Nucleus accumbens (tissue), 56 donors: ENCODE data around the gene VIPR1.
A peak's percentile ranks its signal among the peaks of the same experiment; 100 is the strongest.

ENCODE experiments used
- DNase-seq, 56 donors: peaks; one replicate each; lab custom pipeline; 2025; lab: John Stamatoyannopoulos, UW

Gene VIPR1

GRCh38 chr3:42507761-42508335 is 5.4 kb downstream of the VIPR1 start:
- no peak for DNase-seq

- DNase-seq: no peak
Measured at GRCh38 chr3:42508562-42508961, 6.1 kb downstream of the VIPR1 start.

GRCh38 chr3:42509111-42509510 is 6.7 kb downstream of the VIPR1 start:
- DNase-seq: no peak

- DNase-seq: no peak
Measured at GRCh38 chr3:42510325-42510724, 7.9 kb downstream of the VIPR1 start.

- DNase-seq: no peak
Measured at GRCh38 chr3:42511201-42511600, 8.8 kb downstream of the VIPR1 start.

- no peak for DNase-seq
Measured at GRCh38 chr3:42511736-42512135, 9.3 kb downstream of the VIPR1 start.

GRCh38 chr3:42513121-42513520 is 10.7 kb downstream of the VIPR1 start:
- DNase-seq: no peak

GRCh38 chr3:42513521-42513920 is 11.1 kb downstream of the VIPR1 start:
- DNase-seq: no peak

GRCh38 chr3:42514876-42515275 is 12.4 kb downstream of the VIPR1 start:
- no peak for DNase-seq

- DNase-seq: peak in 18 of 56 donors; percentile 3 to 69 (median 30)
Measured at GRCh38 chr3:42515391-42515916, 13.0 kb downstream of the VIPR1 start.

- no peak for DNase-seq
Measured at GRCh38 chr3:42515976-42516375, 13.5 kb downstream of the VIPR1 start.

- DNase-seq: no peak
Measured at GRCh38 chr3:42516443-42516842, 14.0 kb downstream of the VIPR1 start.

GRCh38 chr3:42517117-42517516 is 14.7 kb downstream of the VIPR1 start:
- no peak for DNase-seq

- DNase-seq: peak in 4 of 56 donors; percentile 4 to 25 (median 6)
Measured at GRCh38 chr3:42518800-42519567, 16.5 kb downstream of the VIPR1 start.

GRCh38 chr3:42519568-42519962 is 17.1 kb downstream of the VIPR1 start:
- no peak for DNase-seq

GRCh38 chr3:42520336-42520735 is 17.9 kb downstream of the VIPR1 start:
- DNase-seq: peak in 17 of 56 donors; percentile 7 to 65 (median 42)

- DNase-seq: no peak
Measured at GRCh38 chr3:42520906-42521305, 18.5 kb downstream of the VIPR1 start.

- DNase-seq: no peak
Measured at GRCh38 chr3:42524751-42525150, 22.3 kb downstream of the VIPR1 start.

- DNase-seq: peak in 5 of 56 donors; percentile 11 to 30 (median 17)
Measured at GRCh38 chr3:42525212-42525611, 22.8 kb downstream of the VIPR1 start.

GRCh38 chr3:42525736-42526345 is 23.4 kb downstream of the VIPR1 start:
- no peak for DNase-seq

- no peak for DNase-seq
Measured at GRCh38 chr3:42526616-42527367, 24.3 kb downstream of the VIPR1 start.
